ENCODE measurements around the gene DTNBP1. TPM values are rescaled to one million over a fixed set of nuclear protein-coding genes. Genes with fewer than 3 reads are reported as not detected.

The DTNBP1 gene
- total and polyA plus RNA-seq, 2 of the 13 experiments (the other 11 are each of a cell fraction or from before 2014, with no cell fraction given), result 6.6 to 19.1 TPM

DNA sequence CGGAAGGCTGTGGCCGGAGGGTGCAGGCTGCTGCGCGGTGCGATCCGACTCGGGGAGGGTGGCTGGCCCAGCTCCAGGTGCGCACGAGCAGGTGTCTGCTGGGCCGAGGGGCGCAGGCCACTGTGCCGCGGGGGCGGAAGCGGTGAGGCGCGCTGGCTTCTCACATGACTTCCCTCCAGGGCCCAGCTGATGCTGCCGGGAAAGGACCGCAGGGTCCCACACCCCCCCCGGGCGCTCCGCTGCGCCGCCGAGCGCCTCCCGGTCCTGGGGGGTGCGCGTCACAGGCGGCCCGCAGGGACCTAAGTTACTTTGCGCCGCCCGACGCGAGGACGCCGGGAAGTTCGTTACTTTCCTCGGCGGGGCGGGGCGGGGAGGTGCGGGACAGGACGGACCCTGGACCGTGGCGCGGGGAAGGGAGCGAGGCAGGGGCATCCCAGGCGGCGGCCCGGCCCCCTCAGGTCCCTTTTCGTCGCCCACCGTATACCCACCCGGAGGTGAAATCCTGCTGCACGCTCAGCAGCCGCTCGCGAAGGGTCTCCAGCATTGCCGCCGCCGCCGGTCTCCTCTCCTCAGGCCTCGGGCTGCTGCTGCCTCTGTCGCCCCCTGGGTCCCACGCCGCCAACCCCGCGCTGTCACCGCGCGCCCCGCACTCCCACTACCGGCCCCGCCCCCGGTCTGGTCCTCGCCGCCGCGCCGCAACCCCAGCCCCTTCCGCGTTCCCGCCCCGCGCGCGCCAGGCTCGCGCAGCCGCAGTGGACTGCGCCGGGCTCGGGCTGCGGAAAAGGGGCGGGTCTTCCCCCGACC, at the start of gene DTNBP1 (continued):
- TF ChIP-seq PHB2 (IDR thresholded peaks at IDR 0.05; ENCODE audit: partially characterized antibody) (no peak), ZNF256 (CRISPR knock-in tag; conservative IDR thresholded peaks at IDR 0.05) (no peak), ZNF121 (CRISPR knock-in tag; IDR thresholded peaks at IDR 0.05) (no peak; the same call in 1 of the 2 replicates), PHF5A (CRISPR knock-in tag; IDR thresholded peaks at IDR 0.05; ENCODE audit: low read depth, unreplicated experiment) (no peak), MEF2D (CRISPR knock-in tag; IDR thresholded peaks at IDR 0.05) (no peak), RAD51 (IDR thresholded peaks at IDR 0.05; ENCODE audit: borderline replicate concordance) (no peak), ARNTL (CRISPR knock-in tag; IDR thresholded peaks at IDR 0.05) (peak; percentile 42; the same call in 1 of the 2 replicates), SRSF1 (optimal IDR thresholded peaks at IDR 0.05; ENCODE audit: low read depth, low read length) (no peak), CBX1 (IDR thresholded peaks at IDR 0.05; ENCODE audit: low read depth) (no peak), RFX3 (CRISPR knock-in tag; IDR thresholded peaks at IDR 0.05) (no peak), SUZ12 (IDR thresholded peaks at IDR 0.05; ENCODE audit: low read depth, low read length) (no peak), ZNF350 (CRISPR knock-in tag; IDR thresholded peaks at IDR 0.05; ENCODE audit: borderline replicate concordance, low read depth) (no peak; the same call in 1 of the 2 replicates), GATA4 (IDR thresholded peaks at IDR 0.05; ENCODE audit: borderline replicate concordance, low read depth) (no peak), SP4 (CRISPR knock-in tag; IDR thresholded peaks at IDR 0.05) (no peak; the same call in none of the 2 replicates)
- TF ChIP-seq, protein P1, sequence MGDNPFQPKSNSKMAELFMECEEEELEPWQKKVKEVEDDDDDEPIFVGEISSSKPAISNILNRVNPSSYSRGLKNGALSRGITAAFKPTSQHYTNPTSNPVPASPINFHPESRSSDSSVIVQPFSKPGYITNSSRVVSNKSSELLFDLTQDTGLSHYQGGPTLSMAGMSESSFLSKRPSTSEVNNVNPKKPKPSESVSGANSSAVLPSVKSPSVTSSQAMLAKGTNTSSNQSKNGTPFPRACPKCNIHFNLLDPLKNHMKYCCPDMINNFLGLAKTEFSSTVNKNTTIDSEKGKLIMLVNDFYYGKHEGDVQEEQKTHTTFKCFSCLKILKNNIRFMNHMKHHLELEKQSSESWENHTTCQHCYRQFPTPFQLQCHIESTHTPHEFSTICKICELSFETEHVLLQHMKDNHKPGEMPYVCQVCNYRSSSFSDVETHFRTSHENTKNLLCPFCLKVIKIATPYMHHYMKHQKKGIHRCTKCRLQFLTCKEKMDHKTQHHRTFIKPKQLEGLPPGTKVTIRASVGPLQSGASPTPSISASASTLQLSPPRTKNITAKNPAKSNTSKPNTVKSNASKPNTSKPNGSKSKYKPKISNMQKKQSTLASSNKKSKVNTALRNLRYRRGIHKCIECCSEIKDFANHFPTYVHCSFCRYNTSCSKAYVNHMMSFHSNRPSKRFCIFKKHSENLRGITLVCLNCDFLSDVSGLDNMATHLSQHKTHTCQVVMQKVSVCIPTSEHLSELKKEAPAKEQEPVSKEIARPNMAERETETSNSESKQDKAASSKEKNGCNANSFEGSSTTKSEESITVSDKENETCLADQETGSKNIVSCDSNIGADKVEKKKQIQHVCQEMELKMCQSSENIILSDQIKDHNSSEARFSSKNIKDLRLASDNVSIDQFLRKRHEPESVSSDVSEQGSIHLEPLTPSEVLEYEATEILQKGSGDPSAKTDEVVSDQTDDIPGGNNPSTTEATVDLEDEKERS (CRISPR knock-in tag; IDR thresholded peaks at IDR 0.05), result no peak
- TF ChIP-seq, protein P2, sequence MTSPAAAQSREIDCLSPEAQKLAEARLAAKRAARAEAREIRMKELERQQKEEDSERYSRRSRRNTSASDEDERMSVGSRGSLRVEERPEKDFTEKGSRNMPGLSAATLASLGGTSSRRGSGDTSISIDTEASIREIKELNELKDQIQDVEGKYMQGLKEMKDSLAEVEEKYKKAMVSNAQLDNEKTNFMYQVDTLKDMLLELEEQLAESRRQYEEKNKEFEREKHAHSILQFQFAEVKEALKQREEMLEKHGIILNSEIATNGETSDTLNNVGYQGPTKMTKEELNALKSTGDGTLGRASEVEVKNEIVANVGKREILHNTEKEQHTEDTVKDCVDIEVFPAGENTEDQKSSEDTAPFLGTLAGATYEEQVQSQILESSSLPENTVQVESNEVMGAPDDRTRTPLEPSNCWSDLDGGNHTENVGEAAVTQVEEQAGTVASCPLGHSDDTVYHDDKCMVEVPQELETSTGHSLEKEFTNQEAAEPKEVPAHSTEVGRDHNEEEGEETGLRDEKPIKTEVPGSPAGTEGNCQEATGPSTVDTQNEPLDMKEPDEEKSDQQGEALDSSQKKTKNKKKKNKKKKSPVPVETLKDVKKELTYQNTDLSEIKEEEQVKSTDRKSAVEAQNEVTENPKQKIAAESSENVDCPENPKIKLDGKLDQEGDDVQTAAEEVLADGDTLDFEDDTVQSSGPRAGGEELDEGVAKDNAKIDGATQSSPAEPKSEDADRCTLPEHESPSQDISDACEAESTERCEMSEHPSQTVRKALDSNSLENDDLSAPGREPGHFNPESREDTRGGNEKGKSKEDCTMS (CRISPR knock-in tag; conservative IDR thresholded peaks at IDR 0.05), result no peak
- TF ChIP-seq, protein P3, sequence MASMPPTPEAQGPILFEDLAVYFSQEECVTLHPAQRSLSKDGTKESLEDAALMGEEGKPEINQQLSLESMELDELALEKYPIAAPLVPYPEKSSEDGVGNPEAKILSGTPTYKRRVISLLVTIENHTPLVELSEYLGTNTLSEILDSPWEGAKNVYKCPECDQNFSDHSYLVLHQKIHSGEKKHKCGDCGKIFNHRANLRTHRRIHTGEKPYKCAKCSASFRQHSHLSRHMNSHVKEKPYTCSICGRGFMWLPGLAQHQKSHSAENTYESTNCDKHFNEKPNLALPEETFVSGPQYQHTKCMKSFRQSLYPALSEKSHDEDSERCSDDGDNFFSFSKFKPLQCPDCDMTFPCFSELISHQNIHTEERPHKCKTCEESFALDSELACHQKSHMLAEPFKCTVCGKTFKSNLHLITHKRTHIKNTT (CRISPR knock-in tag; IDR thresholded peaks at IDR 0.05), result no peak
- TF ChIP-seq, protein P4, sequence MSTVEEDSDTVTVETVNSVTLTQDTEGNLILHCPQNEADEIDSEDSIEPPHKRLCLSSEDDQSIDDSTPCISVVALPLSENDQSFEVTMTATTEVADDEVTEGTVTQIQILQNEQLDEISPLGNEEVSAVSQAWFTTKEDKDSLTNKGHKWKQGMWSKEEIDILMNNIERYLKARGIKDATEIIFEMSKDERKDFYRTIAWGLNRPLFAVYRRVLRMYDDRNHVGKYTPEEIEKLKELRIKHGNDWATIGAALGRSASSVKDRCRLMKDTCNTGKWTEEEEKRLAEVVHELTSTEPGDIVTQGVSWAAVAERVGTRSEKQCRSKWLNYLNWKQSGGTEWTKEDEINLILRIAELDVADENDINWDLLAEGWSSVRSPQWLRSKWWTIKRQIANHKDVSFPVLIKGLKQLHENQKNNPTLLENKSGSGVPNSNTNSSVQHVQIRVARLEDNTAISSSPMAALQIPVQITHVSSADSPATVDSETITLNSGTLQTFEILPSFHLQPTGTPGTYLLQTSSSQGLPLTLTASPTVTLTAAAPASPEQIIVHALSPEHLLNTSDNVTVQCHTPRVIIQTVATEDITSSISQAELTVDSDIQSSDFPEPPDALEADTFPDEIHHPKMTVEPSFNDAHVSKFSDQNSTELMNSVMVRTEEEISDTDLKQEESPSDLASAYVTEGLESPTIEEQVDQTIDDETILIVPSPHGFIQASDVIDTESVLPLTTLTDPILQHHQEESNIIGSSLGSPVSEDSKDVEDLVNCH (CRISPR knock-in tag; IDR thresholded peaks at IDR 0.05), result no peak; the same call in 1 of the 2 replicates
- TF ChIP-seq, protein P5, sequence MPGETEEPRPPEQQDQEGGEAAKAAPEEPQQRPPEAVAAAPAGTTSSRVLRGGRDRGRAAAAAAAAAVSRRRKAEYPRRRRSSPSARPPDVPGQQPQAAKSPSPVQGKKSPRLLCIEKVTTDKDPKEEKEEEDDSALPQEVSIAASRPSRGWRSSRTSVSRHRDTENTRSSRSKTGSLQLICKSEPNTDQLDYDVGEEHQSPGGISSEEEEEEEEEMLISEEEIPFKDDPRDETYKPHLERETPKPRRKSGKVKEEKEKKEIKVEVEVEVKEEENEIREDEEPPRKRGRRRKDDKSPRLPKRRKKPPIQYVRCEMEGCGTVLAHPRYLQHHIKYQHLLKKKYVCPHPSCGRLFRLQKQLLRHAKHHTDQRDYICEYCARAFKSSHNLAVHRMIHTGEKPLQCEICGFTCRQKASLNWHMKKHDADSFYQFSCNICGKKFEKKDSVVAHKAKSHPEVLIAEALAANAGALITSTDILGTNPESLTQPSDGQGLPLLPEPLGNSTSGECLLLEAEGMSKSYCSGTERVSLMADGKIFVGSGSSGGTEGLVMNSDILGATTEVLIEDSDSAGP (CRISPR knock-in tag; IDR thresholded peaks at IDR 0.05; ENCODE audit: borderline replicate concordance), result peak; percentile 92

Data from HepG2 (cell line).